Thyroid gland (tissue), 4 donors: ENCODE data around the gene NLRP11. TPM values are rescaled to one million over a fixed set of nuclear protein-coding genes. Genes with fewer than 3 reads are reported as not detected.

Experiments
- DNase-seq, 2 donors: peaks; one replicate each; pipeline ENCODE4 v3.0.0-alpha.2; 2019
- H3K27ac ChIP-seq, 3 donors: fragments of 200-600 bp; sonication (generic); 1 replicate in 2 of 3; 2 replicates in 1 of 3; pipeline ENCODE4 v1.5.1; 2016 to 2019; ENCODE audit warnings: mild to moderate bottlenecking in 1 of 3, moderate library complexity in 1 of 3
- H3K27me3 ChIP-seq: fragments of 200-600 bp; sonication (generic); one replicate; pipeline ENCODE4 v1.5.1; 2019
- H3K36me3 ChIP-seq, 2 donors: fragments of 200-600 bp; sonication (generic); one replicate each; pipeline ENCODE4 v1.5.1; 2016 to 2019
- H3K4me1 ChIP-seq, 2 donors: fragments of 200-600 bp; sonication (generic); one replicate each; pipeline ENCODE4 v1.5.1; 2017 to 2019
- H3K4me3 ChIP-seq, 3 donors: fragments of 200-600 bp; sonication (generic); replicated peaks in 1 of 3; 1 replicate in 2 of 3; 2 replicates in 1 of 3; pipeline ENCODE4 v1.5.1; 2016; ENCODE audit warnings: mild to moderate bottlenecking in 1 of 3
- H3K9me3 ChIP-seq: fragments of 200-600 bp; sonication (generic); one replicate; pipeline ENCODE4 v1.5.1; 2017
- CTCF ChIP-seq, 6 experiments: fragments of 200-600 bp in 3 of 6; fragments of 450-650 bp in 3 of 6; sonication (generic) in 3 of 6; IDR thresholded peaks; one replicate each; pipeline ENCODE4 v1.5.1; 2016 to 2019; ENCODE audit warnings: antibody characterized with exemption in 6 of 6, mild to moderate bottlenecking in 2 of 6, inconsistent platforms in 1 of 6, moderate library complexity in 1 of 6
- POLR2A ChIP-seq, 2 donors: fragments of 450-650 bp; IDR thresholded peaks; one replicate each; pipeline ENCODE4 v1.6.1; 2017; ENCODE audit warnings: antibody characterized with exemption in 2 of 2, mild to moderate bottlenecking in 2 of 2, moderate library complexity in 1 of 2
- WGBS, 2 donors: methylation state at CpG; one replicate each; pipeline ENCODE4 v1.1.5; 2017; 5-methylcytosine and 5-hydroxymethylcytosine counted together
- intact Hi-C: fragments of 100-400 bp; cut with DNase I; formaldehyde crosslinking; loops from one replicate; pipeline ENCODE4 v1.15.1; 2023
- total RNA-seq, 4 donors: library from RNA; depleted of rRNA; stranded (reverse); fragments of >200 nt; gene quantifications; one replicate each; pipeline ENCODE4 v1.2.3, GENCODE V29; 2016

Gene NLRP11
- total RNA-seq, 4 donors from 2014 or later: not detected

GRCh38 chr19:55820037-55820436 lies 11.8 kb downstream of the NLRP11 start:
- H3K27ac ChIP-seq: no peak overlapping the region
- no peaks in the 10 kb centered on the region for H3K4me1 ChIP-seq
- no peak for DNase-seq
- H3K4me3 ChIP-seq: no peak overlapping the region
- no peaks in the 10 kb centered on the region for H3K36me3 ChIP-seq
- no peaks in the 10 kb centered on the region for H3K9me3 ChIP-seq
- intact Hi-C loops: no loop called here
- WGBS, 2 donors: 29 to 31% methylated on average over 3 of the region's 3 CpGs
- TF ChIP-seq CTCF (IDR thresholded peaks at IDR 0.05): no peak
- no peak for TF ChIP-seq POLR2A (IDR thresholded peaks at IDR 0.05)
- no peaks in the 10 kb centered on the region for H3K27me3 ChIP-seq

- Histone ChIP-seq H3K27me3 (no peaks in the 10 kb centered on the region), H3K27ac (no peak overlapping the region), H3K36me3 (no peaks in the 10 kb centered on the region), H3K4me3 (no peak overlapping the region), H3K9me3 (no peaks in the 10 kb centered on the region), H3K4me1 (no peaks in the 10 kb centered on the region)
- intact Hi-C loops: no loop called here
- no peak for DNase-seq
- no peak for TF ChIP-seq CTCF (IDR thresholded peaks at IDR 0.05)
- TF ChIP-seq POLR2A (IDR thresholded peaks at IDR 0.05): no peak
- 89 to 99% methylated on average over 5 of the region's 5 CpGs for WGBS, 2 donors
Measured at GRCh38 chr19:55813906-55814305, 17.9 kb downstream of the NLRP11 start.

DNA sequence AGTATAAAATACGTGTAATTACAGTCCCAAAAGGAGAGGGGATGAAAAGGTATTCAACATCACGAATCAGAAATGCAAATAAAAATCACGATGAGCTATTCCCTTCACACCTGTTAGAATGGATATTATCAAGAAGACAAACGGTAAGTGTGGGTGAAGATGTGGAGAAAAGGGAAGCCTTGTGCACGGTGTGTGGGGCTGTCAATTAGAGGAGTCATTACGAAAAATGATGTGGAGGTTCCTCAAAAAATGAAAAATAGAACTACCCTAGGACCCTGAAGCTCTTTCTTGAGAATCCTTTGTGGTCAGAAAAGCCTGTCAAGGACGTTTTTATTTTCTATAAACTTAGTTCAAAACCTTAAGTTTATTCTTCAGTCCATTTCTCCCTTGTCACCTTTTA lies 19.4 kb downstream of the NLRP11 start:
- Histone ChIP-seq H3K36me3 (no peaks in the 10 kb centered on the region), H3K27me3 (no peaks in the 10 kb centered on the region), H3K27ac (no peak overlapping the region), H3K4me3 (no peak overlapping the region), H3K9me3 (no peaks in the 10 kb centered on the region), H3K4me1 (no peaks in the 10 kb centered on the region)
- 54 to 59% methylated on average over 7 of the region's 7 CpGs for WGBS, 2 donors
- TF ChIP-seq CTCF (IDR thresholded peaks at IDR 0.05): no peak
- TF ChIP-seq POLR2A (IDR thresholded peaks at IDR 0.05): no peak
- intact Hi-C loops: no loop called here
- DNase-seq: no peak

DNA sequence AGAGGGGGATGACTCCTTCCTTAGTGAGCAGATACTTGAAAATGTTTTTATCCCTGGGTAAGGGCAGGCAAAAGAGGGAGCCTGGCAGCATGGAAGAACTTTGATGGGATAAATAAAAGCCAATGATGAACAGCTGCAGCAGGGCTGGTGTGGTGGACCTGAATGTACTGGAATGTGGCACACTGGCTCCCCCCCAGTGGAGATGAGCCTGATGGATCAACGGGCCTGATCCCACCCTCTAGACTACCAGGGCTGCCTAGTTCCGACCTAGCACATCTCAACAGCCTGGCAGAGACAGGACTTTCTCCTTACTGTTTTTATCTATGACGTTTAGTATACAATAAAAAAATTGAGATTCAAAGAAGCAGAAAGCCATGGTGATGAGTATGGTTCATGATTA lies 20.5 kb downstream of the NLRP11 start:
- Histone ChIP-seq H3K27me3 (no peaks in the 10 kb centered on the region), H3K4me1 (no peaks in the 10 kb centered on the region), H3K27ac (no peak overlapping the region), H3K4me3 (no peak overlapping the region), H3K36me3 (no peaks in the 10 kb centered on the region), H3K9me3 (no peaks in the 10 kb centered on the region)
- TF ChIP-seq POLR2A (IDR thresholded peaks at IDR 0.05) (no peak), CTCF (IDR thresholded peaks at IDR 0.05) (no peak)
- DNase-seq: no peak
- intact Hi-C loops: no loop called here
- 68% methylated on average over 3 of the region's 3 CpGs for WGBS, 2 donors

- intact Hi-C loops: no loop called here
- H3K9me3 ChIP-seq: no peaks in the 10 kb centered on the region
- no peak overlapping the region for H3K27ac ChIP-seq
- no peaks in the 10 kb centered on the region for H3K36me3 ChIP-seq
- H3K27me3 ChIP-seq: no peaks in the 10 kb centered on the region
- TF ChIP-seq CTCF (IDR thresholded peaks at IDR 0.05) (peak in 1 of 6 experiments; percentile 13), POLR2A (IDR thresholded peaks at IDR 0.05) (no peak)
- no peaks in the 10 kb centered on the region for H3K4me1 ChIP-seq
- peak; percentile 20 to 32 for DNase-seq
- no peak overlapping the region for H3K4me3 ChIP-seq
- WGBS, 2 donors: 29 to 31% methylated on average over 20 of the region's 20 CpGs
Measured at GRCh38 chr19:55809381-55810058, 22.3 kb downstream of the NLRP11 start.
